ENCODE data around the gene SPATS2L. TPM values are rescaled to one million over a fixed set of nuclear protein-coding genes. Genes with fewer than 3 reads are reported as not detected.

The SPATS2L gene
- polyA plus RNA-seq, 1 of the 3 experiments (the other 2 are of a cell fraction), result 86.8 TPM

DNA sequence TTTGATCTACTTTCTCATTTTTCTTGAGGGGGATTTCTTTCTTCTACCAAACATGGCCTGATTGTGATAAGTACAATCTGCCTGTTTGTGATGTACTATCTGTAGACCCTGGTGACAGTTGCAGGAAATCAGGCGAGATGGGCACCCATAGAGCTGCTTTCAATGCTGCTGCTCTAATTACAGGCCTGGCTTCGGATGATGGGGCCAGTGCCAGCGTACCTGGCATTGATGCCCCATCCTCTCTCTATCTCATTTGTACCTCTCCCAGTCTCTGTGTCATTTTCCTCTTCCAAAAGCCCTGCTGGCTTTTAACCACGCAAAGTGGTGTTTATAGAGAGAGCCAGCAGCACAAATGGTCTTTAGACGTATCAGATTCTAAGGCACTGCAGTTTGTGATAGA lies 133.5 kb downstream of the SPATS2L start:
- no peak overlapping the region for H3K4me3 ChIP-seq (ENCODE audit: low read depth in 2 of 2, low read length in 1 of 2)
- H3K4me1 ChIP-seq (ENCODE audit: control insufficient read depth in 1 of 2, insufficient read depth in 2 of 2, low read depth in 1 of 2, low read length in 1 of 2), result peaks cover 8 to 10% of the 10 kb centered on the region in 2 experiments
- H3K27me3 ChIP-seq (ENCODE audit: insufficient read depth), result no peaks in the 10 kb centered on the region
- no peaks in the 10 kb centered on the region for H3K9me3 ChIP-seq
- H3K9ac ChIP-seq, result no peak overlapping the region
- no peak for DNase-seq
- H3K79me2 ChIP-seq (ENCODE audit: insufficient read depth), result no peaks in the 10 kb centered on the region
- H3F3A ChIP-seq (replicated peaks; ENCODE audit: insufficient read depth), result peaks cover 5% of the 10 kb centered on the region
- no peak for TF ChIP-seq NRF1 (IDR thresholded peaks at IDR 0.05; ENCODE audit: low read depth, low read length)
- no peak for TF ChIP-seq TEAD4 (IDR thresholded peaks at IDR 0.05; ENCODE audit: borderline replicate concordance, insufficient read depth)
- TF ChIP-seq MEF2A (IDR thresholded peaks at IDR 0.05; ENCODE audit: borderline replicate concordance, low read depth), result no peak
- no peak for TF ChIP-seq PBX3 (IDR thresholded peaks at IDR 0.05)
- no peak for TF ChIP-seq SIN3A (IDR thresholded peaks at IDR 0.05; ENCODE audit: borderline replicate concordance, low read depth, low read length)
- TF ChIP-seq FOXJ3 (CRISPR knock-in tag; IDR thresholded peaks at IDR 0.05), result no peak
- no peak for TF ChIP-seq FOXM1 (IDR thresholded peaks at IDR 0.05; ENCODE audit: low read depth)
- TF ChIP-seq ZBTB33 (IDR thresholded peaks at IDR 0.05; ENCODE audit: borderline replicate concordance, low read depth), result no peak
- no peak for TF ChIP-seq NFIC (IDR thresholded peaks at IDR 0.05; ENCODE audit: borderline replicate concordance)
- no peak for TF ChIP-seq RCOR1 (IDR thresholded peaks at IDR 0.05; ENCODE audit: low read length)
- TF ChIP-seq, protein P1, sequence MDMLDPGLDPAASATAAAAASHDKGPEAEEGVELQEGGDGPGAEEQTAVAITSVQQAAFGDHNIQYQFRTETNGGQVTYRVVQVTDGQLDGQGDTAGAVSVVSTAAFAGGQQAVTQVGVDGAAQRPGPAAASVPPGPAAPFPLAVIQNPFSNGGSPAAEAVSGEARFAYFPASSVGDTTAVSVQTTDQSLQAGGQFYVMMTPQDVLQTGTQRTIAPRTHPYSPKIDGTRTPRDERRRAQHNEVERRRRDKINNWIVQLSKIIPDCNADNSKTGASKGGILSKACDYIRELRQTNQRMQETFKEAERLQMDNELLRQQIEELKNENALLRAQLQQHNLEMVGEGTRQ (IDR thresholded peaks at IDR 0.05; ENCODE audit: borderline replicate concordance, low read depth, low read length), result no peak
- POLR2A ChIA-PET, result no interaction called here
- H3K4me2 ChIP-seq, result no peak overlapping the region
- H2AFZ ChIP-seq (ENCODE audit: low read depth), result no peak overlapping the region
- no peaks in the 10 kb centered on the region for H3K9me2 ChIP-seq
- peaks cover 28 to 89% of the 10 kb centered on the region in 2 experiments for H3K36me3 ChIP-seq (replicated peaks in 1 of 2; ENCODE audit: control insufficient read depth in 1 of 2, insufficient read depth in 2 of 2, low read length in 1 of 2)
- WGBS (ENCODE audit: low lambda C conversion rate), result 96% methylated on average over 5 of the region's 5 CpGs
- peak overlapping the region in 1 of 2 experiments; percentile 39; a peak in 1 of 4 replicates for H3K27ac ChIP-seq (ENCODE audit: low read depth in 2 of 2, low read length in 1 of 2)
- CTCF ChIA-PET, result interaction anchor here (0.9 to 1.0 kb wide), 3 partner anchors 32 to 273 kb away, joined by 3 read pairs; no protein-coding TSS in a partner anchor
- no peaks in the 10 kb centered on the region for H4K20me1 ChIP-seq (ENCODE audit: insufficient read depth)

- H3K27ac ChIP-seq (ENCODE audit: low read depth in 2 of 2, low read length in 1 of 2), result peak overlapping the region; percentile 30 to 42; a peak in 2 of 4 replicates
- no peaks in the 10 kb centered on the region for H3K27me3 ChIP-seq (ENCODE audit: insufficient read depth)
- no peak overlapping the region for H3K4me3 ChIP-seq (ENCODE audit: low read depth in 2 of 2, low read length in 1 of 2)
- peak overlapping the region; percentile 32; the same call in 1 of the 2 replicates for H3K4me2 ChIP-seq
- peaks cover 20 to 79% of the 10 kb centered on the region in 2 experiments for H3K36me3 ChIP-seq (replicated peaks in 1 of 2; ENCODE audit: control insufficient read depth in 1 of 2, insufficient read depth in 2 of 2, low read length in 1 of 2)
- 87% methylated on average over 1 of the region's 1 CpG for WGBS (ENCODE audit: low lambda C conversion rate)
- peaks cover 5% of the 10 kb centered on the region for H3F3A ChIP-seq (replicated peaks; ENCODE audit: insufficient read depth)
- H3K9me2 ChIP-seq, result no peaks in the 10 kb centered on the region
- CTCF ChIA-PET, result interaction anchor here (0.9 to 1.1 kb wide), 2 partner anchors 12 to 68 kb away, joined by 3 read pairs; partner anchors contain the start of gene KCTD18
- H2AFZ ChIP-seq (ENCODE audit: low read depth), result no peak overlapping the region
- peaks cover 10% of the 10 kb centered on the region in 2 experiments for H3K4me1 ChIP-seq (ENCODE audit: control insufficient read depth in 1 of 2, insufficient read depth in 2 of 2, low read depth in 1 of 2, low read length in 1 of 2)
- no peak for DNase-seq
- H4K20me1 ChIP-seq (ENCODE audit: insufficient read depth), result no peaks in the 10 kb centered on the region
- POLR2A ChIA-PET, result no interaction called here
- no peak overlapping the region for H3K9ac ChIP-seq
- H3K9me3 ChIP-seq, result no peaks in the 10 kb centered on the region
- no peaks in the 10 kb centered on the region for H3K79me2 ChIP-seq (ENCODE audit: insufficient read depth)
- TF ChIP-seq MEF2A (IDR thresholded peaks at IDR 0.05; ENCODE audit: borderline replicate concordance, low read depth), result no peak
- TF ChIP-seq PBX3 (IDR thresholded peaks at IDR 0.05), result peak; percentile 21; the same call in 1 of the 2 replicates
- peak; percentile 72 for TF ChIP-seq RXRA (IDR thresholded peaks at IDR 0.05; ENCODE audit: borderline replicate concordance, low read depth)
- no peak for TF ChIP-seq MXI1 (IDR thresholded peaks at IDR 0.05; ENCODE audit: low read depth, low read length)
- no peak for TF ChIP-seq IRF3 (IDR thresholded peaks at IDR 0.05; ENCODE audit: low read depth, low read length)
- TF ChIP-seq FOSL2 (IDR thresholded peaks at IDR 0.05; ENCODE audit: borderline replicate concordance, low read depth), result peak; percentile 22; the same call in 1 of the 2 replicates
- no peak for TF ChIP-seq EZH2phosphoT487 (IDR thresholded peaks at IDR 0.05; ENCODE audit: borderline replicate concordance, low read depth)
- no peak for TF ChIP-seq MAX (IDR thresholded peaks at IDR 0.05; ENCODE audit: low read depth)
- TF ChIP-seq, protein P1 (IDR thresholded peaks at IDR 0.05; ENCODE audit: borderline replicate concordance, low read depth, low read length), result no peak
Measured at GRCh38 chr2:200442471-200442870, 136.0 kb downstream of the SPATS2L start.
